Measurements from ENCODE around the gene P3H1.

P3H1 gene

GRCh38 chr1:42742617-42743316 lies 24.1 kb downstream of the P3H1 start:
- TF ChIP-seq CTCF (conservative IDR thresholded peaks at IDR 0.05) = no peak
- H3K27ac ChIP-seq = no peak overlapping the region

- no peak for TF ChIP-seq CTCF (conservative IDR thresholded peaks at IDR 0.05)
- H3K27ac ChIP-seq = no peak overlapping the region
Measured at GRCh38 chr1:42742141-42742540, 24.7 kb downstream of the P3H1 start.

DNA sequence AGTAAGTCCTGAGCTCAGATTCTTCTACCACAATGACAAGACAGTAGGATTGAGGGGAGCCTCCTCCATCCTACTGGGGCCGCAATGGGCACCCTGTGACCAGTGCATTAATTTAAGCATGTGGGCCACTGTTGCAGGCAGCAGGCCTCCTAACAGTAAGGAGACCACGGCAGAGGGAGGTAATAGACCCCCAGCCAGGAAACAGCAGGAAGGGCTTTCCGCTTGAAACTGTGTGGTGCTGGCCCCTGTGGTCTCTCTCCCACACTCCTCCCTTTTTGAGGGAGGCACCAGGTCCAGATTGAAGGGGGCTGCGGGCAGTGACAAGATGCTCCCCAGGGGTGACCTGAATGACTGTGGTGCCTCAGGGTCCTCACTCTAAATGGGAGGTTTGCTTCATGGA lies 25.1 kb downstream of the P3H1 start:
- no peak overlapping the region for H3K27ac ChIP-seq
- no peak for TF ChIP-seq CTCF (conservative IDR thresholded peaks at IDR 0.05)

DNA sequence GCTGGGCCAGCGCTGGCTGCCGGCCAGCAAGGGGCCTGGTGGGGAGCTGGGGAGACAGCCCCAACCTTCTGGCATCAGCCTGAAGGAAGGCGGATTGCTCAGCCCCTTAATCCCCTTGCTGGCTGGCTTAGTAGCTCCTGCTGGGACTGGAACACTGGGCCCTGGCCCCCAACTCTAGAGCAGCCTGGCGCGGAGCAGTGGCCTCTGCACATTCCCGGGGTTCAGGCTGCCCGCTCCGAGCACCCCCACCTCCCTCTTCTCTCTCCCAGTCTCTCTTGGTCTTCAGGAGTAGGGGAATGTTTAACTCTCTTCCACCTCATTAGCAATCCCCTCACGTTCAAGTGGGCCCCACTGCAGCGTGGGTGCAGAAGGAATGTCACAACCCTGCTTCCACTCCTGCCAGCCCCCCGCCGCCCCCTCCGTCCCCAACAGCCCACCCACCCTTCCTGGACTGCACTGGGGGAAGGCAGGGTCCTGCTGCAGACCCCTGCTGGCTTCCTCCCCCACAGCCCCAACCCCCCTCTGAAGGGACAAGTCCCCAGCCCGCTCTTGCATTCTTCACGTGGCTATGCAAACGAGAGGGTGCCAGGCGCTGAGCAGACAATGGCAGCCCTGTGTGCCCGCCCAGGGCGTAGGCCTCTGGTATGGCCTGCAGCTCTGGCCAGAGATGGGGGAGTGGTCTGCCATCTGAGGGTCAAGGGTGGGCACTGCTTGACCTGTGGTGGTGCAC lies 25.8 kb downstream of the P3H1 start:
- no peak for TF ChIP-seq CTCF (conservative IDR thresholded peaks at IDR 0.05)

GRCh38 chr1:42739753-42740700 lies 26.8 kb downstream of the P3H1 start, which contains the start of gene CLDN19:
Gene CLDN19, minus strand, starts transcription at chr1:42740236. Its CDS starts 173 bp downstream, at chr1:42740063.
- TF ChIP-seq CTCF (conservative IDR thresholded peaks at IDR 0.05) = no peak
- no peak within 1 kb of the TSS for H3K27ac ChIP-seq

More for the DNA sequence above, 25.8 kb downstream of the P3H1 start:
- H3K27ac ChIP-seq = no peak overlapping the region

GRCh38 chr1:42738678-42739226 lies 28.1 kb downstream of the P3H1 start:
- no peak overlapping the region for H3K27ac ChIP-seq
- TF ChIP-seq CTCF (conservative IDR thresholded peaks at IDR 0.05) = no peak
